GM19351 (cell line): ENCODE results near the gene CLSTN3.
A peak's percentile ranks its signal among the peaks of the same experiment; 100 is the strongest.
"Not testable (repeated sequence)": the region's sequence is repeated elsewhere in the genome, so short reads cannot be mapped to it uniquely, and the experiment has no call there.

Experiments
- ATAC-seq: cut with Tn5 transposase; IDR thresholded peaks from one replicate; pipeline ENCODE4 v1.9.1; 2021; ENCODE audit warnings: mild to moderate bottlenecking, moderate library complexity; ENCODE audit not compliant: unreplicated experiment

The CLSTN3 gene

GRCh38 chr12:7186058-7186457 is 55.9 kb downstream of the CLSTN3 start:
- ATAC-seq = not testable (repeated sequence)

GRCh38 chr12:7188562-7189397 is 58.6 kb downstream of the CLSTN3 start:
- peak; percentile 39 for ATAC-seq

GRCh38 chr12:7189398-7190267 is 59.5 kb downstream of the CLSTN3 start, which contains the start of gene PEX5:
Gene PEX5 (plus strand): TSS chr12:7189686. CDS start chr12:7190378, 692 bp downstream.
- peak; percentile 97 for ATAC-seq

- ATAC-seq = peak; percentile 3
Observed at GRCh38 chr12:7190268-7191055, 60.3 kb downstream of the CLSTN3 start.

GRCh38 chr12:7193674-7194073 is 63.5 kb downstream of the CLSTN3 start:
- ATAC-seq = no peak

- no peak for ATAC-seq
Observed at GRCh38 chr12:7197841-7198240, 67.7 kb downstream of the CLSTN3 start.

- ATAC-seq = no peak
Observed at GRCh38 chr12:7203109-7203508, 72.9 kb downstream of the CLSTN3 start.

- ATAC-seq = no peak
Observed at GRCh38 chr12:7205091-7205490, 74.9 kb downstream of the CLSTN3 start.

- no peak for ATAC-seq
Observed at GRCh38 chr12:7206691-7207090, 76.5 kb downstream of the CLSTN3 start.

- no peak for ATAC-seq
Observed at GRCh38 chr12:7207866-7208625, 77.9 kb downstream of the CLSTN3 start.
